Measurements from ENCODE around the gene RNF167. TPM values are rescaled to one million over a fixed set of nuclear protein-coding genes. Genes with fewer than 3 reads are reported as not detected.

RNF167 gene
- total and polyA plus RNA-seq, 2 experiments from 2014 or later, result 59.2 to 66.5 TPM

- Histone ChIP-seq H4K20me1 (ENCODE audit: insufficient read depth, poor library complexity, severe bottlenecking) (peaks cover 5% of the 10 kb centered on the region), H2AFZ (no peak overlapping the region), H3K4me1 (ENCODE audit: insufficient read depth) (peaks cover 16% of the 10 kb centered on the region), H3K4me2 (peak overlapping the region; percentile 86), H3K9me3 (ENCODE audit: low read depth) (no peaks in the 10 kb centered on the region), H3K27me3 (no peaks in the 10 kb centered on the region), H3K9me2 (replicated peaks; ENCODE audit: insufficient read depth) (no peaks in the 10 kb centered on the region), H3K27ac (no peak overlapping the region), H3K4me3 (no peak overlapping the region), H3K36me3 (replicated peaks; ENCODE audit: insufficient read depth, low read depth) (no peaks in the 10 kb centered on the region), H3K79me2 (peaks cover 18% of the 10 kb centered on the region)
- TF ChIP-seq EZH2phosphoT487 (IDR thresholded peaks at IDR 0.05; ENCODE audit: low read depth, severe bottlenecking, unreplicated experiment) (no peak), CTCF (IDR thresholded peaks at IDR 0.05; ENCODE audit: poor library complexity) (no peak), EZH2 (IDR thresholded peaks at IDR 0.05; ENCODE audit: borderline replicate concordance) (no peak)
- no peak for DNase-seq (ENCODE audit: low spot score)
- WGBS (ENCODE audit: low lambda C conversion rate, missing lambda C conversion rate), result 81% methylated on average over 3 of the region's 3 CpGs
Measured at GRCh38 chr17:4951486-4951885, 11.4 kb downstream of the RNF167 start.

- no peaks in the 10 kb centered on the region for H3K9me3 ChIP-seq (ENCODE audit: low read depth)
- H3K27me3 ChIP-seq, result no peaks in the 10 kb centered on the region
- no peaks in the 10 kb centered on the region for H4K20me1 ChIP-seq (ENCODE audit: insufficient read depth, poor library complexity, severe bottlenecking)
- WGBS (ENCODE audit: low lambda C conversion rate, missing lambda C conversion rate), result 89% methylated on average over 14 of the region's 14 CpGs
- H2AFZ ChIP-seq, result no peak overlapping the region
- no peak overlapping the region for H3K4me2 ChIP-seq
- TF ChIP-seq EZH2 (IDR thresholded peaks at IDR 0.05; ENCODE audit: borderline replicate concordance), result no peak
- no peak for TF ChIP-seq EZH2phosphoT487 (IDR thresholded peaks at IDR 0.05; ENCODE audit: low read depth, severe bottlenecking, unreplicated experiment)
- TF ChIP-seq CTCF (IDR thresholded peaks at IDR 0.05; ENCODE audit: poor library complexity), result no peak
- no peak for DNase-seq (ENCODE audit: low spot score)
- H3K9me2 ChIP-seq (replicated peaks; ENCODE audit: insufficient read depth), result no peaks in the 10 kb centered on the region
- peaks cover 15% of the 10 kb centered on the region for H3K4me1 ChIP-seq (ENCODE audit: insufficient read depth)
- H3K79me2 ChIP-seq, result no peaks in the 10 kb centered on the region
- H3K27ac ChIP-seq, result no peak overlapping the region
- no peaks in the 10 kb centered on the region for H3K36me3 ChIP-seq (replicated peaks; ENCODE audit: insufficient read depth, low read depth)
- H3K4me3 ChIP-seq, result no peak overlapping the region
Measured at GRCh38 chr17:4953451-4953961, 13.4 kb downstream of the RNF167 start.

- H3K27ac ChIP-seq, result no peak overlapping the region
- no peak overlapping the region for H2AFZ ChIP-seq
- H3K4me3 ChIP-seq, result no peak overlapping the region
- no peaks in the 10 kb centered on the region for H3K9me3 ChIP-seq (ENCODE audit: low read depth)
- 98% methylated on average over 8 of the region's 8 CpGs for WGBS (ENCODE audit: low lambda C conversion rate, missing lambda C conversion rate)
- H3K4me1 ChIP-seq (ENCODE audit: insufficient read depth), result peaks cover 14% of the 10 kb centered on the region
- no peaks in the 10 kb centered on the region for H3K36me3 ChIP-seq (replicated peaks; ENCODE audit: insufficient read depth, low read depth)
- no peaks in the 10 kb centered on the region for H4K20me1 ChIP-seq (ENCODE audit: insufficient read depth, poor library complexity, severe bottlenecking)
- H3K27me3 ChIP-seq, result no peaks in the 10 kb centered on the region
- TF ChIP-seq EZH2 (IDR thresholded peaks at IDR 0.05; ENCODE audit: borderline replicate concordance) (no peak), CTCF (IDR thresholded peaks at IDR 0.05; ENCODE audit: poor library complexity) (no peak), EZH2phosphoT487 (IDR thresholded peaks at IDR 0.05; ENCODE audit: low read depth, severe bottlenecking, unreplicated experiment) (no peak)
- H3K79me2 ChIP-seq, result no peaks in the 10 kb centered on the region
- no peak overlapping the region for H3K4me2 ChIP-seq
- no peak for DNase-seq (ENCODE audit: low spot score)
- H3K9me2 ChIP-seq (replicated peaks; ENCODE audit: insufficient read depth), result no peaks in the 10 kb centered on the region
Measured at GRCh38 chr17:4955091-4955490, 15.0 kb downstream of the RNF167 start.
